ENCODE measurements around the gene NRG3. TPM values are rescaled to one million over a fixed set of nuclear protein-coding genes. Genes with fewer than 3 reads are reported as not detected.
"Not testable (repeated sequence)": the region's sequence is repeated elsewhere in the genome, so short reads cannot be mapped to it uniquely, and the experiment has no call there.

The NRG3 gene
- total and polyA plus RNA-seq, 8 donors, result 0.14 to 0.59 (median 0.25) TPM; not detected in 2

DNA sequence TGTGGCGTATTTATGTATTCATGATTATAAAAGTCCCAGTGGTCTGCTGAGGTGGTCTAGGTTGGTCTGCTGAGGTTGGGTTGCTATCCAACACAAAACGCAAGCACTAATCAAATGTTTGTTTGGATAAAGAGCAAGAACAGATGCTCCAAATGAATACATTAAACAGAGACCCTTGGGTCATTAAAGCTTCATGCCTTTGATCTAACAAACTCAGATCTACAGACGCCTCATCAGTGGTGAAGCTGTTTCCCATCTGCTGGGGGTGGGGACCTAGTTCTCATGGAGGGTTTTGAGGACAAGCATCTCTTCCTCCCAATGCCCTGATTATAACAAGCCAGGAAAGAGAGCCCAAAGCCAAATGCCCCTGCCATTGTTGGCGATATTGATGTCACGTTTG lies 786.7 kb downstream of the NRG3 start:
- DNase-seq (no peak), FAIRE-seq (no peak), ATAC-seq (no peak)
- Histone ChIP-seq H3K27ac (no peak overlapping the region), H3K27me3 (no peaks in the 10 kb centered on the region), H3K36me3 (no peaks in the 10 kb centered on the region), H3K9me3 (no peaks in the 10 kb centered on the region), H3K4me3 (no peak overlapping the region), H3K4me1 (no peaks in the 10 kb centered on the region)
- WGBS, 2 donors, result 86 to 89% methylated on average over 5 of the region's 5 CpGs
- TF ChIP-seq, protein P1, sequence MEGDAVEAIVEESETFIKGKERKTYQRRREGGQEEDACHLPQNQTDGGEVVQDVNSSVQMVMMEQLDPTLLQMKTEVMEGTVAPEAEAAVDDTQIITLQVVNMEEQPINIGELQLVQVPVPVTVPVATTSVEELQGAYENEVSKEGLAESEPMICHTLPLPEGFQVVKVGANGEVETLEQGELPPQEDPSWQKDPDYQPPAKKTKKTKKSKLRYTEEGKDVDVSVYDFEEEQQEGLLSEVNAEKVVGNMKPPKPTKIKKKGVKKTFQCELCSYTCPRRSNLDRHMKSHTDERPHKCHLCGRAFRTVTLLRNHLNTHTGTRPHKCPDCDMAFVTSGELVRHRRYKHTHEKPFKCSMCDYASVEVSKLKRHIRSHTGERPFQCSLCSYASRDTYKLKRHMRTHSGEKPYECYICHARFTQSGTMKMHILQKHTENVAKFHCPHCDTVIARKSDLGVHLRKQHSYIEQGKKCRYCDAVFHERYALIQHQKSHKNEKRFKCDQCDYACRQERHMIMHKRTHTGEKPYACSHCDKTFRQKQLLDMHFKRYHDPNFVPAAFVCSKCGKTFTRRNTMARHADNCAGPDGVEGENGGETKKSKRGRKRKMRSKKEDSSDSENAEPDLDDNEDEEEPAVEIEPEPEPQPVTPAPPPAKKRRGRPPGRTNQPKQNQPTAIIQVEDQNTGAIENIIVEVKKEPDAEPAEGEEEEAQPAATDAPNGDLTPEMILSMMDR (IDR thresholded peaks at IDR 0.05), result no peak
- intact Hi-C loops (cut with DNase I), result no loop called here

DNA sequence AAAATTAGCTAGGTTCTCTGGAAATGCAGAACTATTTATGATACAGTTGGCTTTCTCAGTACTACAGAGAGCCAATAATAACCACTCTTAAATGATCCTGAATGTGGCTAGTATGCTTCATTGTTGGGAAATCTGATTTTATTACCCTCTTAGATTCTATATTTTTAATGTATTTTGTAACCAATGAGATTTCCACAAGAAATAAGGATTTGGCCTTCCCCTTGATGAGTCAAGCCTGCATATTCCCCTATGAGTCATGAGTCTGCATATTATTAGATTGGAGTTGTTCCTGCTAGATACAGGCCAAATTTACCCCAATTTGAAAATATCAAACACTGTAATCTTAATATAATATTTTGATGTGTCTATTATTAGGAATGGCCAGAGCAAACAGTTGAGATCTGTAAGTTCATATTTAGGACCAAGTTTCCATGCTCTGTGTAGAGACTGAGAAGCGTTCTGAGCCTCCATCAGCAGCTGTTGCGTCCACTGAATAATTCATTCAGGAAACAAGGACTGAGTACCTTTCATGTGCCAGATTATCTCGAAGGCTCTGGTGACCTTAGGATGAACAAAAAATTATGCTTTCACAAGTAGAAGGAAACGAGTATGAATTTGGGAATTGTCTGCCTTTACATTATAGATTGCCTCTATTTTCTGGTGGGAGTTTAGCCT lies 793.4 kb downstream of the NRG3 start:
- intact Hi-C loops (cut with DNase I), result no loop called here
- no peaks in the 10 kb centered on the region for H3K36me3 ChIP-seq
- FAIRE-seq, result no peak
- TF ChIP-seq, protein P1 (IDR thresholded peaks at IDR 0.05), result no peak
- H3K4me1 ChIP-seq, result no peaks in the 10 kb centered on the region
- H3K9me3 ChIP-seq, result no peaks in the 10 kb centered on the region
- H3K4me3 ChIP-seq, result no peak overlapping the region
- DNase-seq, result no peak
- H3K27me3 ChIP-seq, result no peaks in the 10 kb centered on the region
- WGBS, 2 donors, result 73 to 84% methylated on average over 4 of the region's 4 CpGs
- no peak overlapping the region for H3K27ac ChIP-seq
- peak in 1 of 4 donors; percentile 41 for ATAC-seq

DNA sequence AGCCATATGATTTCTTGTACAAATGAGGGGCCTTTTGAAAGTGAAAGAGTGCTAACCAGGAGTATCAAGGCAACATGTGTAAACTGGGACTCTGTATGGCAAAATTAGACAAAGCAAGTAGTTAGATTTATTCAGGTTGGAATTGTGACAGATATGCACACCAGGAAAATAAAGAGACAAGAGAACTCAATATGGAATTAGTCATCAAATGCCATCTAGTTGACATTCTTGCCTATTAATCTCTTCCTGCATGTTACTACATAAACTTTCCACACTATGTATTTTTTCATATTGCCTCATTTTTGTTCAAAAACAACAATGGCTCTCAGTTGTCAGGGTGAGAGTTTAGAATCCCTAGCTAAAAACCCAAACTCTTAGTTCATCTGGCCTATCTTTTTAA lies 799.0 kb downstream of the NRG3 start:
- intact Hi-C loops (cut with DNase I), result no loop called here
- FAIRE-seq (no peak), ATAC-seq (no peak), DNase-seq (no peak)
- Histone ChIP-seq H3K9me3 (no peaks in the 10 kb centered on the region), H3K4me1 (no peaks in the 10 kb centered on the region), H3K36me3 (no peaks in the 10 kb centered on the region), H3K27me3 (no peaks in the 10 kb centered on the region), H3K27ac (no peak overlapping the region), H3K4me3 (no peak overlapping the region)
- TF ChIP-seq, protein P1 (IDR thresholded peaks at IDR 0.05), result no peak

DNA sequence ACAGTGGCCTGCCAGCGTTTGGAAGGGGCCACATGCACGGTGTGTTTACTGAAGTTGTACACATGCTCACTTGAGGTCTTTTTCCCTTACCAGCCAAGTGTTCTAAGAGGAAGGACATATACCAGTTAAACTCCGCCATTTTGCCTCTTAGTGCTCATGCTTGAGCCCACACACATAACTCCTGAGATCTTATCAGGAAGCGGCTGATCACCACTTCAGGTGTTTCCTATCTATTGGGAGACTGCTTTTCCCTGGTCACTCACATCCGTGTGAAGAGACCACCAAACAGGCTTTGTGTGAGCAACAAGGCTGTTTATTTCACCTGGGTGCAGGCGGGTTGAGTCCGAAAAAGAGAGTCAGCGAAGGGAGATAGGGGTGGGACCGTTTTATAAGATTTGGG lies 802.9 kb downstream of the NRG3 start:
- FAIRE-seq; H3K9me3 ChIP-seq; H3K4me1 ChIP-seq; ATAC-seq; H3K27ac ChIP-seq; intact Hi-C loops (cut with DNase I); H3K27me3 ChIP-seq; DNase-seq; H3K4me3 ChIP-seq; H3K36me3 ChIP-seq: not testable (repeated sequence)
- 90 to 96% methylated on average over 9 of the region's 9 CpGs for WGBS, 2 donors

DNA sequence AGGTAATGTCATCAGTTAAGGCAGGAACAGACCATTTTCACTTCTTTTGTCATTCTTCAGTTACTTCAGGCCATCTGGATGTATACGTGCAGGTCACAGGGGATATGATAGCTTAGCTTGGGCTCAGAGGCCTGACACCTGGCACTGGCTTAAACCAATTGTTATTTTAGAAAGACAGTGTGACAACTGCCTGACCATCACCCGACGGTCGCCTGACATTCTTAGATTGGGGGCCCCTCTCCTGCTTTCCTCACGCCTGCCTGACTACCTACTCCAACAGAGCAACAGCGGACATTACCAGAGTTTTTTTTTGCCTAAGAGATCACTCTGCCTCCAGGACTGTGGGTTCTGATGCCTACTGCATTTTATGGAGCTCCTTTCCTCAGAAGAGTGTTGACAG lies 803.5 kb downstream of the NRG3 start:
- H3K27me3 ChIP-seq; FAIRE-seq; ATAC-seq; H3K36me3 ChIP-seq; H3K27ac ChIP-seq; intact Hi-C loops (cut with DNase I); DNase-seq; H3K4me1 ChIP-seq; H3K9me3 ChIP-seq; H3K4me3 ChIP-seq: not testable (repeated sequence)
- WGBS, 2 donors, result 90 to 92% methylated on average over 6 of the region's 6 CpGs

DNA sequence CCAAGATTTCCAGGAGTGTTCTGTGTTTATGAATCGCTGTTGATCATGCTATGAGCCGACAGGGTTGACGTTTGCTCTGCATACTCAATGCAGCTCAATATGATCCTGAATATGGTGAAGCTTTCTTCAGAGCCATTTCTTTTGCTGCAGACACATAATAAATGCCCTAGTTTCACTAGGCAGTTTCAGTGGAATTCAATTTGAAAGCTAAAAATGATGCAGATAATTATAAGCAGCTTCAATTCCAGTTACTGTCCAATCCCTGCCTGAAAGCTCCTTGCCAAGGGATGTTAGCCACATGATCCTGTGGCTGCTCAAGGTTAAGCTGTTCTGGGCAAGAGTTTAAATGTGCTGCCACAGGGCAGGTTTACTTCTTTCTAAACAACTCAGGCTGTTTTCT lies 805.6 kb downstream of the NRG3 start:
- no peaks in the 10 kb centered on the region for H3K4me1 ChIP-seq
- H3K27ac ChIP-seq, result no peak overlapping the region
- no peaks in the 10 kb centered on the region for H3K27me3 ChIP-seq
- FAIRE-seq (no peak), ATAC-seq (no peak), DNase-seq (no peak)
- TF ChIP-seq, protein P1 (IDR thresholded peaks at IDR 0.05), result no peak
- no peak overlapping the region for H3K4me3 ChIP-seq
- intact Hi-C loops (cut with DNase I), result no loop called here
- H3K9me3 ChIP-seq, result no peaks in the 10 kb centered on the region
- no peaks in the 10 kb centered on the region for H3K36me3 ChIP-seq
- 62 to 67% methylated on average over 3 of the region's 3 CpGs for WGBS, 2 donors
